Measurements from ENCODE around the gene C16orf54. TPM values are rescaled to one million over a fixed set of nuclear protein-coding genes. Genes with fewer than 3 reads are reported as not detected.

C16orf54 gene
- total RNA-seq, 1 experiment from 2014 or later, result not detected

DNA sequence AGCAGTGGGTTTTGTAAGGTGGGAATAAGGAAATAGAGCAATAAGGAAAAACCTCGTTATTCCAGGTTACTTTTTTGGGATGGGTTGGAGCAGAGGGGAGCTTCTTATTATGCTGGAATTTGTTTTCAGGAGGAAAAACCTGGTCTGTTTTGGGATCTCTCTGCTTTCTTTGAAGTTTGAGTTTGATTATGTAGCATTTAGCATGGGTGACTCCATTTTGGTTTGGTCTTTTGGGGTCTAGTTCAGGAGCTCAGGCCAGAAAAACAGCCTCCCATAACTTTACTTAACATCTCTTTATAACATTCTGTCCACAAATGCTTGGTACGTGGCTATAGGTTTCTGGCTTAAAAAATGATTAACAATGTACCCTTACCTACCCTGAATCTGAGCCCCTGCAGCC, 23.7 kb upstream of the C16orf54 start:
- Mint-ChIP-seq H3K9me3 (no peaks in the 10 kb centered on the region), H3K27ac (no peak overlapping the region), H3K36me3 (ENCODE audit: insufficient read depth in 1 of 3, low read depth in 3 of 3) (no peaks in the 10 kb centered on the region), H3K27me3 (ENCODE audit: low read depth) (peaks cover 4% of the 10 kb centered on the region), H3K4me3 (no peak overlapping the region), H3K4me1 (peaks cover 3 to 9% of the 10 kb centered on the region in 2 experiments; a peak in 2 of 4 replicates)
- Histone ChIP-seq H2AFZ (ENCODE audit: low read length) (no peak overlapping the region), H4K5ac (ENCODE audit: insufficient read length, low read depth, low read length) (no peak overlapping the region), H3K56ac (ENCODE audit: insufficient read length, low read depth, low read length) (no peak overlapping the region), H3T11ph (ENCODE audit: low read length) (no peak overlapping the region), H3K14ac (ENCODE audit: insufficient read depth, low read length) (no peak overlapping the region), H3K79me1 (ENCODE audit: insufficient read depth, low read depth, low read length, poor library complexity, severe bottlenecking) (no peaks in the 10 kb centered on the region), H3K79me2 (ENCODE audit: insufficient read depth, low read length) (no peaks in the 10 kb centered on the region), H3K23ac (ENCODE audit: insufficient read length, low read depth, low read length) (no peak overlapping the region), H3K18ac (ENCODE audit: insufficient read length, low read depth, low read length) (no peak overlapping the region), H3K9ac (ENCODE audit: extremely low read depth, insufficient read length, low read length) (no peak overlapping the region), H2BK120ac (ENCODE audit: low read depth, low read length, poor library complexity, severe bottlenecking) (no peak overlapping the region), H3K9me3 (ENCODE audit: control insufficient read depth, low read depth, low read length) (no peaks in the 10 kb centered on the region), H3K23me2 (ENCODE audit: insufficient read length, low read depth, low read length, poor library complexity, severe bottlenecking) (no peaks in the 10 kb centered on the region), H3K4me1 (ENCODE audit: insufficient read depth, low read length) (no peaks in the 10 kb centered on the region), H4K20me1 (ENCODE audit: control insufficient read depth, insufficient read depth, insufficient read length) (no peaks in the 10 kb centered on the region), H4K8ac (replicated peaks; ENCODE audit: insufficient read length, low read depth, low read length) (no peak overlapping the region), H2AK5ac (ENCODE audit: insufficient read length, low read length) (no peak overlapping the region), H3K4ac (ENCODE audit: low read depth, low read length) (no peak overlapping the region), H2BK15ac (ENCODE audit: low read depth, low read length) (no peak overlapping the region), H2BK5ac (ENCODE audit: insufficient read length, low read length) (no peak overlapping the region), H2BK20ac (ENCODE audit: low read depth, low read length, poor library complexity, severe bottlenecking) (no peak overlapping the region), H4K91ac (ENCODE audit: insufficient read length, low read depth, low read length) (no peak overlapping the region), H2BK12ac (ENCODE audit: insufficient read length, low read depth, low read length) (no peak overlapping the region), H3K4me2 (ENCODE audit: insufficient read depth, insufficient read length, low read length) (no peak overlapping the region), H3K27ac (ENCODE audit: insufficient read length, low read depth, low read length) (no peak overlapping the region), H3K27me3 (ENCODE audit: insufficient read depth, low read length) (no peaks in the 10 kb centered on the region)
- no peak for DNase-seq
- WGBS (ENCODE audit: extremely low coverage, insufficient read length, low lambda C conversion rate), result no CpG with 5 or more reads among the region's 2 CpGs
- TF ChIP-seq, protein P1, sequence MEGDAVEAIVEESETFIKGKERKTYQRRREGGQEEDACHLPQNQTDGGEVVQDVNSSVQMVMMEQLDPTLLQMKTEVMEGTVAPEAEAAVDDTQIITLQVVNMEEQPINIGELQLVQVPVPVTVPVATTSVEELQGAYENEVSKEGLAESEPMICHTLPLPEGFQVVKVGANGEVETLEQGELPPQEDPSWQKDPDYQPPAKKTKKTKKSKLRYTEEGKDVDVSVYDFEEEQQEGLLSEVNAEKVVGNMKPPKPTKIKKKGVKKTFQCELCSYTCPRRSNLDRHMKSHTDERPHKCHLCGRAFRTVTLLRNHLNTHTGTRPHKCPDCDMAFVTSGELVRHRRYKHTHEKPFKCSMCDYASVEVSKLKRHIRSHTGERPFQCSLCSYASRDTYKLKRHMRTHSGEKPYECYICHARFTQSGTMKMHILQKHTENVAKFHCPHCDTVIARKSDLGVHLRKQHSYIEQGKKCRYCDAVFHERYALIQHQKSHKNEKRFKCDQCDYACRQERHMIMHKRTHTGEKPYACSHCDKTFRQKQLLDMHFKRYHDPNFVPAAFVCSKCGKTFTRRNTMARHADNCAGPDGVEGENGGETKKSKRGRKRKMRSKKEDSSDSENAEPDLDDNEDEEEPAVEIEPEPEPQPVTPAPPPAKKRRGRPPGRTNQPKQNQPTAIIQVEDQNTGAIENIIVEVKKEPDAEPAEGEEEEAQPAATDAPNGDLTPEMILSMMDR (conservative IDR thresholded peaks at IDR 0.05), result no peak

Measured in H9 (cell line).